ENCODE data around the gene TMEM184A. TPM values are rescaled to one million over a fixed set of nuclear protein-coding genes. Genes with fewer than 3 reads are reported as not detected.
"Not testable (repeated sequence)": the region's sequence is repeated elsewhere in the genome, so short reads cannot be mapped to it uniquely, and the experiment has no call there.

TMEM184A gene
- total and polyA plus RNA-seq, 2 experiments from 2014 or later: not detected

GRCh38 chr7:1523208-1523607 lies 32.8 kb downstream of the TMEM184A start:
- in situ Hi-C loops (cut with MboI): no loop called here

GRCh38 chr7:1521456-1521855 lies 34.5 kb downstream of the TMEM184A start:
- H3K4me3 ChIP-seq: no peak overlapping the region
- no peak overlapping the region for H3K9ac ChIP-seq
- no peaks in the 10 kb centered on the region for H3K79me2 ChIP-seq (ENCODE audit: insufficient read depth)
- H3F3A ChIP-seq (ENCODE audit: insufficient read depth): no peaks in the 10 kb centered on the region
- no peaks in the 10 kb centered on the region for H3K9me2 ChIP-seq (ENCODE audit: insufficient read depth)
- H3K4me2 ChIP-seq (ENCODE audit: unreplicated experiment): no peak overlapping the region
- no peak for DNase-seq
- H3K27me3 ChIP-seq (replicated peaks; ENCODE audit: insufficient read depth): peaks cover 13% of the 10 kb centered on the region
- no peaks in the 10 kb centered on the region for H3K4me1 ChIP-seq (ENCODE audit: insufficient read depth)
- H3K9me3 ChIP-seq (ENCODE audit: low read depth): no peaks in the 10 kb centered on the region
- no peak overlapping the region for H3K27ac ChIP-seq
- no peak for TF ChIP-seq EZH2phosphoT487 (IDR thresholded peaks at IDR 0.05; ENCODE audit: insufficient read depth, low read depth)
- no peak for TF ChIP-seq EZH2 (IDR thresholded peaks at IDR 0.05; ENCODE audit: insufficient read depth, poor library complexity, severe bottlenecking)
- H3K36me3 ChIP-seq (ENCODE audit: low read depth): no peaks in the 10 kb centered on the region
- no peak overlapping the region for H2AFZ ChIP-seq
- no peaks in the 10 kb centered on the region for H4K20me1 ChIP-seq (ENCODE audit: insufficient read depth)
- in situ Hi-C loops (cut with MboI): no loop called here
- 65 to 75% methylated on average over 11 of the region's 11 CpGs for WGBS, 2 experiments (ENCODE audit: low coverage in 1 of 2, low lambda C conversion rate in 2 of 2, missing lambda C conversion rate in 2 of 2)

More at GRCh38 chr7:1523208-1523607, 32.8 kb downstream of the TMEM184A start:
- Histone ChIP-seq H3K9ac (no peak overlapping the region), H3K36me3 (ENCODE audit: low read depth) (no peaks in the 10 kb centered on the region), H3K4me1 (ENCODE audit: insufficient read depth) (no peaks in the 10 kb centered on the region), H3K79me2 (ENCODE audit: insufficient read depth) (no peaks in the 10 kb centered on the region), H3K9me2 (ENCODE audit: insufficient read depth) (no peaks in the 10 kb centered on the region), H3K27ac (no peak overlapping the region), H3K27me3 (replicated peaks; ENCODE audit: insufficient read depth) (peaks cover 17% of the 10 kb centered on the region), H3K4me3 (no peak overlapping the region), H2AFZ (no peak overlapping the region), H3K9me3 (ENCODE audit: low read depth) (no peaks in the 10 kb centered on the region), H3F3A (ENCODE audit: insufficient read depth) (no peaks in the 10 kb centered on the region), H4K20me1 (ENCODE audit: insufficient read depth) (no peaks in the 10 kb centered on the region), H3K4me2 (ENCODE audit: unreplicated experiment) (no peak overlapping the region)
- DNase-seq: no peak
- WGBS, 2 experiments (ENCODE audit: low coverage in 1 of 2, low lambda C conversion rate in 2 of 2, missing lambda C conversion rate in 2 of 2): 23 to 32% methylated on average over 13 of the region's 13 CpGs
- no peak for TF ChIP-seq EZH2 (IDR thresholded peaks at IDR 0.05; ENCODE audit: insufficient read depth, poor library complexity, severe bottlenecking)

DNA sequence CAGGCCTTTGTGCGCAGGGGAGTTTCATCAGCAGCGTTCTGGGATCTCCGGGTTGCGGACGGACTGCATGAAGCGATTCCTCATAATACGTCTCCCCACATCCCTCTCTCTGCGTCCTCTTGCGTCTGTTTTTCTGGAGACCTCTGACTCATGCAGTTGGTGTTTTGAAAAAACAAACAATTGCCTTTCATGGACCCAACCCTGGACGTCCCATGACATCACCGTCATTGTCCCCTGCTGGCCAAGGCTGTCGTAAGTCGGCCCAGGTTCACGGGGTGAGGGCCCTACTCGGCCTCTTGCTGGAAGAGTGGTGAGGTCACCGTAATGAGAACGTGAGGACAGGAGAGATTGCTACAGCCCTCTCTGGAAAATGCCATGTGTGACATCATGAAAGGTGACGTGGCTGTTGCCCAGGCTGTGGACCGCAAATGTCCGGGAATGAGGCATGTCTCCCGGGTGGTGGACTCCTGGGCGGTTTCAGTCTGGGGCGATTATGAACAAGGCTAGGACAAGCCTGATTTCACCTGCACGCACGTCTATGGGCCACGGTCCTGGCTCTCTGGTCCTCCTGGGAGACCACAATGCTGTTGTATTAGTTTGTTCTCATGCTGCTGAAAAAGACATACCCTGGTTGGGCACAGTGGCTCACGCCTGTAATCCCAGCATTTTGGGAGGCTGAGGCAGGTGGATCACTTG lies 35.3 kb downstream of the TMEM184A start:
- TF ChIP-seq EZH2phosphoT487 (IDR thresholded peaks at IDR 0.05; ENCODE audit: insufficient read depth, low read depth) (no peak), EZH2 (IDR thresholded peaks at IDR 0.05; ENCODE audit: insufficient read depth, poor library complexity, severe bottlenecking) (no peak)

GRCh38 chr7:1519322-1519922 lies 36.6 kb downstream of the TMEM184A start:
- H3K27me3 ChIP-seq (replicated peaks; ENCODE audit: insufficient read depth); H2AFZ ChIP-seq; H3K27ac ChIP-seq; H3K79me2 ChIP-seq (ENCODE audit: insufficient read depth); H3F3A ChIP-seq (ENCODE audit: insufficient read depth); H3K4me2 ChIP-seq (ENCODE audit: unreplicated experiment); H3K9me3 ChIP-seq (ENCODE audit: low read depth); H3K36me3 ChIP-seq (ENCODE audit: low read depth); H3K9ac ChIP-seq; H3K4me1 ChIP-seq (ENCODE audit: insufficient read depth); H3K4me3 ChIP-seq; H4K20me1 ChIP-seq (ENCODE audit: insufficient read depth); in situ Hi-C loops (cut with MboI); DNase-seq; H3K9me2 ChIP-seq (ENCODE audit: insufficient read depth): not testable (repeated sequence)
- 70% methylated on average over 12 of the region's 12 CpGs for WGBS, 2 experiments (ENCODE audit: low coverage in 1 of 2, low lambda C conversion rate in 2 of 2, missing lambda C conversion rate in 2 of 2)

More for the DNA sequence above, 35.3 kb downstream of the TMEM184A start:
- Histone ChIP-seq H3K36me3 (ENCODE audit: low read depth) (no peaks in the 10 kb centered on the region), H3K9ac (no peak overlapping the region), H3K4me2 (ENCODE audit: unreplicated experiment) (no peak overlapping the region), H3K9me3 (ENCODE audit: low read depth) (no peaks in the 10 kb centered on the region), H3K4me1 (ENCODE audit: insufficient read depth) (no peaks in the 10 kb centered on the region), H3K27me3 (replicated peaks; ENCODE audit: insufficient read depth) (peaks cover 11% of the 10 kb centered on the region), H4K20me1 (ENCODE audit: insufficient read depth) (no peaks in the 10 kb centered on the region), H3F3A (ENCODE audit: insufficient read depth) (no peaks in the 10 kb centered on the region), H2AFZ (no peak overlapping the region), H3K27ac (no peak overlapping the region), H3K4me3 (no peak overlapping the region), H3K9me2 (ENCODE audit: insufficient read depth) (no peaks in the 10 kb centered on the region), H3K79me2 (ENCODE audit: insufficient read depth) (no peaks in the 10 kb centered on the region)
- in situ Hi-C loops (cut with MboI): no loop called here
- 76% methylated on average over 27 of the region's 27 CpGs for WGBS, 2 experiments (ENCODE audit: low coverage in 1 of 2, low lambda C conversion rate in 2 of 2, missing lambda C conversion rate in 2 of 2)
- DNase-seq: no peak

All from GM23248 (cell line).